Measurements from ENCODE around the gene MAP3K5. TPM values are rescaled to one million over a fixed set of nuclear protein-coding genes. Genes with fewer than 3 reads are reported as not detected.

The MAP3K5 gene
- total and polyA plus RNA-seq, 9 of the 15 experiments (the other 6 are each of a cell fraction or from before 2014, with no cell fraction given) = 2.2 to 13.0 (median 9.9) TPM

- peak; percentile 96 to 97 for TF ChIP-seq UBTF (IDR thresholded peaks at IDR 0.05; ENCODE audit: borderline replicate concordance in 1 of 2, low read depth in 2 of 2, low read length in 2 of 2)
- TF ChIP-seq HDAC8 (tag; IDR thresholded peaks at IDR 0.05) = no peak
- TF ChIP-seq STAT6 (CRISPR knock-in tag; IDR thresholded peaks at IDR 0.05) = peak; percentile 83; the same call in 1 of the 2 replicates
- no peak for TF ChIP-seq TEAD2 (tag; IDR thresholded peaks at IDR 0.05)
- TF ChIP-seq, protein P1, sequence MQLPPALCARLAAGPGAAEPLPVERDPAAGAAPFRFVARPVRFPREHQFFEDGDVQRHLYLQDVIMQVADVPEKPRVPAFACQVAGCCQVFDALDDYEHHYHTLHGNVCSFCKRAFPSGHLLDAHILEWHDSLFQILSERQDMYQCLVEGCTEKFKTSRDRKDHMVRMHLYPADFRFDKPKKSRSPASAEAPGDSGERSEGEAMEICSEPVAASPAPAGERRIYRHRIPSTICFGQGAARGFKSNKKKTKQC (CRISPR knock-in tag; IDR thresholded peaks at IDR 0.05) = peak; percentile 81; the same call in 1 of the 2 replicates
- TF ChIP-seq ZNF184 (CRISPR knock-in tag; IDR thresholded peaks at IDR 0.05) = no peak
- TF ChIP-seq GABPB1 (CRISPR knock-in tag; IDR thresholded peaks at IDR 0.05) = peak; percentile 65; the same call in 1 of the 2 replicates
- TF ChIP-seq, protein P2, sequence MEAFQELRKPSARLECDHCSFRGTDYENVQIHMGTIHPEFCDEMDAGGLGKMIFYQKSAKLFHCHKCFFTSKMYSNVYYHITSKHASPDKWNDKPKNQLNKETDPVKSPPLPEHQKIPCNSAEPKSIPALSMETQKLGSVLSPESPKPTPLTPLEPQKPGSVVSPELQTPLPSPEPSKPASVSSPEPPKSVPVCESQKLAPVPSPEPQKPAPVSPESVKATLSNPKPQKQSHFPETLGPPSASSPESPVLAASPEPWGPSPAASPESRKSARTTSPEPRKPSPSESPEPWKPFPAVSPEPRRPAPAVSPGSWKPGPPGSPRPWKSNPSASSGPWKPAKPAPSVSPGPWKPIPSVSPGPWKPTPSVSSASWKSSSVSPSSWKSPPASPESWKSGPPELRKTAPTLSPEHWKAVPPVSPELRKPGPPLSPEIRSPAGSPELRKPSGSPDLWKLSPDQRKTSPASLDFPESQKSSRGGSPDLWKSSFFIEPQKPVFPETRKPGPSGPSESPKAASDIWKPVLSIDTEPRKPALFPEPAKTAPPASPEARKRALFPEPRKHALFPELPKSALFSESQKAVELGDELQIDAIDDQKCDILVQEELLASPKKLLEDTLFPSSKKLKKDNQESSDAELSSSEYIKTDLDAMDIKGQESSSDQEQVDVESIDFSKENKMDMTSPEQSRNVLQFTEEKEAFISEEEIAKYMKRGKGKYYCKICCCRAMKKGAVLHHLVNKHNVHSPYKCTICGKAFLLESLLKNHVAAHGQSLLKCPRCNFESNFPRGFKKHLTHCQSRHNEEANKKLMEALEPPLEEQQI (IDR thresholded peaks at IDR 0.05) = 0 out of 2 replicates have a peak, but pooled peaks have one; percentile 45
- peak; percentile 75 for TF ChIP-seq SMC3 (conservative IDR thresholded peaks at IDR 0.05; ENCODE audit: insufficient read depth, low read depth, low read length)
- 0 out of 2 replicates have a peak, but pooled peaks have one; percentile 75 for TF ChIP-seq ILF3 (IDR thresholded peaks at IDR 0.05; ENCODE audit: borderline replicate concordance)
- TF ChIP-seq ZEB2 (IDR thresholded peaks at IDR 0.05) = peak; percentile 94
- no peak for TF ChIP-seq MYBL2 (IDR thresholded peaks at IDR 0.05; ENCODE audit: low read depth)
- no peak for TF ChIP-seq MYBL2 (CRISPR knock-in tag; IDR thresholded peaks at IDR 0.05; ENCODE audit: borderline replicate concordance)
- TF ChIP-seq PCBP1 (IDR thresholded peaks at IDR 0.05; ENCODE audit: low read depth, low read length, poor library complexity, severe bottlenecking) = peak; percentile 91
- peak; percentile 32 for TF ChIP-seq SMAD1 (IDR thresholded peaks at IDR 0.05; ENCODE audit: low read depth, low read length, partially characterized antibody)
- TF ChIP-seq MTA1 (IDR thresholded peaks at IDR 0.05; ENCODE audit: borderline replicate concordance) = peak; percentile 45; the same call in 1 of the 2 replicates
- TF ChIP-seq CREM (IDR thresholded peaks at IDR 0.05; ENCODE audit: low read depth) = peak; percentile 55
- peak; percentile 94 for TF ChIP-seq SMAD4 (CRISPR knock-in tag; conservative IDR thresholded peaks at IDR 0.05)
- peak; percentile 66 for TF ChIP-seq MTA3 (IDR thresholded peaks at IDR 0.05; ENCODE audit: borderline replicate concordance)
Measured at GRCh38 chr6:136792410-136793262, at the start of gene MAP3K5 (continued).
